Loucy (cell line): ENCODE data around the gene GPATCH2.

ENCODE experiments used
- H2AFZ ChIP-seq: fragments of 200-600 bp; sonication (generic); 2 replicates; pipeline ENCODE4 v1.6.0; 2016; ENCODE audit warnings: antibody characterized with exemption, mild to moderate bottlenecking, low read length, moderate library complexity
- H3F3A ChIP-seq: fragments of 200-600 bp; 2 replicates; pipeline ENCODE4 v1.6.0; 2016; ENCODE audit warnings: antibody characterized with exemption, low read depth, mild to moderate bottlenecking
- H3K27me3 ChIP-seq: fragments of 200-600 bp; sonication (generic); 2 replicates; pipeline ENCODE4 v1.6.1; 2014; ENCODE audit warnings: low read length, mild to moderate bottlenecking; ENCODE audit not compliant: insufficient read depth, poor library complexity, severe bottlenecking
- H3K36me3 ChIP-seq: fragments of 200-600 bp; sonication (generic); 2 replicates; pipeline ENCODE4 v1.6.1; 2016; ENCODE audit warnings: low read length; ENCODE audit not compliant: insufficient read depth
- H3K4me1 ChIP-seq: fragments of 200-600 bp; sonication (generic); 2 replicates; pipeline ENCODE4 v1.5.1; 2014; ENCODE audit warnings: low read length, mild to moderate bottlenecking; ENCODE audit not compliant: insufficient read depth, poor library complexity, severe bottlenecking
- H3K4me2 ChIP-seq: fragments of 200-600 bp; sonication (generic); 2 replicates; pipeline ENCODE4 v1.6.0; 2014; ENCODE audit warnings: antibody characterized with exemption, low read length, low read depth, mild to moderate bottlenecking; ENCODE audit not compliant: poor library complexity, severe bottlenecking
- H3K4me3 ChIP-seq: fragments of 200-600 bp; sonication (generic); 2 replicates; pipeline ENCODE4 v1.5.1; 2014; ENCODE audit warnings: low read length, mild to moderate bottlenecking, mixed read lengths; ENCODE audit not compliant: poor library complexity, severe bottlenecking
- H3K79me2 ChIP-seq: fragments of 200-600 bp; sonication (generic); 2 replicates; pipeline ENCODE4 v1.6.1; 2014; ENCODE audit warnings: low read length; ENCODE audit not compliant: insufficient read depth
- H3K9ac ChIP-seq: fragments of 200-600 bp; sonication (generic); 2 replicates; pipeline ENCODE4 v1.6.0; 2014; ENCODE audit warnings: mild to moderate bottlenecking, low read depth, low read length, moderate library complexity; ENCODE audit not compliant: poor library complexity, severe bottlenecking
- H3K9me2 ChIP-seq: fragments of 200-600 bp; sonication (generic); replicated peaks from 2 replicates; pipeline ENCODE4 v1.6.1; 2016; ENCODE audit warnings: low read depth, low read length, mixed read lengths
- H3K9me3 ChIP-seq: fragments of 200-600 bp; sonication (generic); 2 replicates; pipeline ENCODE4 v1.6.1; 2014; ENCODE audit warnings: mild to moderate bottlenecking, antibody characterized with exemption, low read length, low read depth; ENCODE audit not compliant: insufficient read depth
- H4K20me1 ChIP-seq: fragments of 200-600 bp; sonication (generic); 2 replicates; pipeline ENCODE4 v1.6.0; 2014; ENCODE audit warnings: antibody characterized with exemption, low read length, mild to moderate bottlenecking; ENCODE audit not compliant: insufficient read depth, poor library complexity, severe bottlenecking
- EZH2phosphoT487 ChIP-seq: fragments of 200-600 bp; IDR thresholded peaks from 2 replicates; pipeline ENCODE4 v1.6.1; 2018; ENCODE audit warnings: antibody characterized with exemption, mild to moderate bottlenecking, moderate library complexity, borderline replicate concordance
- TF ChIP-seq, protein P1 (sequence below): fragments of 200-600 bp; sonication (generic); conservative IDR thresholded peaks from 2 replicates; pipeline ENCODE4 v1.5.1; 2014; ENCODE audit warnings: mild to moderate bottlenecking, antibody characterized with exemption, low read length

Gene GPATCH2

DNA sequence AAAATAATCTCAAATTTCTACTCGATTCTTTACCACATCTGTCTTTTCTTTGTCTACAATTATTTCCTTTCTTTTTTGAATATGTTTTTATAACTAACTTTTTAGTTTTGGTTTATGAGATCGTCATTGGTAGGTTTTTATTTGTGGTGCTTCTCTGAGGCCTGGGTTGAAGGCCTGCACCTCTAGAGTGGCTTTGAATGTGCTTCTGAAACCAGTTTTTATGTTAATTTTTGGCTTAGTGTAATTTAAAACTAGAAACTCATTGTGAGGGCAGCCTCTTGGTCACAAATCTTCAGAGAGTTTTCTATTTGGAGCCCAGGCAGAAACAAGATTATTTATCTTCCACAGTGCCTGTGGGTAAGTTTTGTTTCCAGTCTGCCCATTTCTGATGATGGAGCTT is 187.0 kb downstream of the GPATCH2 start:
- Histone ChIP-seq H3F3A (no peaks in the 10 kb centered on the region), H3K79me2 (no peaks in the 10 kb centered on the region), H3K9me2 (no peaks in the 10 kb centered on the region), H4K20me1 (no peaks in the 10 kb centered on the region), H3K9ac (no peak overlapping the region), H3K4me1 (no peaks in the 10 kb centered on the region), H3K36me3 (no peaks in the 10 kb centered on the region), H3K27me3 (no peaks in the 10 kb centered on the region), H3K4me2 (no peak overlapping the region), H3K4me3 (no peak overlapping the region), H2AFZ (no peak overlapping the region), H3K9me3 (no peaks in the 10 kb centered on the region)
- no peak for TF ChIP-seq EZH2phosphoT487
- TF ChIP-seq, protein P1, sequence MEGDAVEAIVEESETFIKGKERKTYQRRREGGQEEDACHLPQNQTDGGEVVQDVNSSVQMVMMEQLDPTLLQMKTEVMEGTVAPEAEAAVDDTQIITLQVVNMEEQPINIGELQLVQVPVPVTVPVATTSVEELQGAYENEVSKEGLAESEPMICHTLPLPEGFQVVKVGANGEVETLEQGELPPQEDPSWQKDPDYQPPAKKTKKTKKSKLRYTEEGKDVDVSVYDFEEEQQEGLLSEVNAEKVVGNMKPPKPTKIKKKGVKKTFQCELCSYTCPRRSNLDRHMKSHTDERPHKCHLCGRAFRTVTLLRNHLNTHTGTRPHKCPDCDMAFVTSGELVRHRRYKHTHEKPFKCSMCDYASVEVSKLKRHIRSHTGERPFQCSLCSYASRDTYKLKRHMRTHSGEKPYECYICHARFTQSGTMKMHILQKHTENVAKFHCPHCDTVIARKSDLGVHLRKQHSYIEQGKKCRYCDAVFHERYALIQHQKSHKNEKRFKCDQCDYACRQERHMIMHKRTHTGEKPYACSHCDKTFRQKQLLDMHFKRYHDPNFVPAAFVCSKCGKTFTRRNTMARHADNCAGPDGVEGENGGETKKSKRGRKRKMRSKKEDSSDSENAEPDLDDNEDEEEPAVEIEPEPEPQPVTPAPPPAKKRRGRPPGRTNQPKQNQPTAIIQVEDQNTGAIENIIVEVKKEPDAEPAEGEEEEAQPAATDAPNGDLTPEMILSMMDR: no peak

DNA sequence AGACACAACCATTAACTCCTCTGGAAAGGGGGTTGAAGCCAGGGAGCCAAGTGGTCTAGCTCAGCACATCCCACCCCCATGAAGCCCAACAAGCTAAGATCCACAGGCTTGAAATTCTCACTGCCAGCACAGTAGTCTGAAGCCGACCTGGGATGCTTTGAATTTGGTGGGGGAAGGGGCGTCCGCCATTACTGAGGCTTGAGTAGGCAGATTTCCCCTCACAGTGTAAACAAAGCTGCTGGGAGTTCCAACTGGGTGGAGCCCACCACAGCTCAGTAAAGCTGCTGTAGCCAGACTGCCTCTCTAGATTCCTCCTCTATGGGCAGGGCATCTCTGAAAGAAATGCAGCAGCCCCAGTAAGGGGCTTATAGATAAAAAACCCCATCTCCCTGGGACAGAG is 193.5 kb downstream of the GPATCH2 start:
- no peak overlapping the region for H3K9ac ChIP-seq
- H4K20me1 ChIP-seq: no peaks in the 10 kb centered on the region
- no peaks in the 10 kb centered on the region for H3F3A ChIP-seq
- H3K4me2 ChIP-seq: no peak overlapping the region
- H3K79me2 ChIP-seq: no peaks in the 10 kb centered on the region
- no peak overlapping the region for H2AFZ ChIP-seq
- H3K9me3 ChIP-seq: no peaks in the 10 kb centered on the region
- H3K4me3 ChIP-seq: no peak overlapping the region
- no peaks in the 10 kb centered on the region for H3K27me3 ChIP-seq
- no peaks in the 10 kb centered on the region for H3K4me1 ChIP-seq
- H3K36me3 ChIP-seq: no peaks in the 10 kb centered on the region
- H3K9me2 ChIP-seq: no peaks in the 10 kb centered on the region
- TF ChIP-seq, protein P1: no peak
- TF ChIP-seq EZH2phosphoT487: no peak

DNA sequence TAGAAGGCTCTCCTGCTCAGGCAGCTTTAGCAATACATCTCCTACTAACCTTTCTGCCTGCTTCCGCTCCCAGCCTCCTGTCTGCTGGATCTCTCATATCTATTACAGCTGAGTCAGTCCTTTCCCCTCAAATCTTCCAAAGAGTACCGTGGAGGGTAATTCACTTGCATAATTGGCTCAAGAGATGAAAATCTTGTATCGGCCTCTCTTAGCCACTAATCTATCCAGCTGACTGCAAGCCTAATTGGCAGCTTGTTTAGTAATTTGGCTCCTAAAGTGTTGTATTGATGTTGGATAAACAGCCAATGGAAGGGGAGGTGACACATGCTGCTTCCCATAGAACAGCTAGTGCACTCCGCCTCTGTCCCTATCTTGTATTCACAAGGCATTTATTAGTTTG is 195.7 kb downstream of the GPATCH2 start:
- Histone ChIP-seq H3K4me3 (no peak overlapping the region), H3K9me2 (no peaks in the 10 kb centered on the region), H3F3A (no peaks in the 10 kb centered on the region), H3K79me2 (no peaks in the 10 kb centered on the region), H3K9me3 (no peaks in the 10 kb centered on the region), H3K9ac (no peak overlapping the region), H3K36me3 (no peaks in the 10 kb centered on the region), H3K4me1 (no peaks in the 10 kb centered on the region), H2AFZ (no peak overlapping the region), H3K4me2 (no peak overlapping the region), H4K20me1 (no peaks in the 10 kb centered on the region), H3K27me3 (no peaks in the 10 kb centered on the region)
- TF ChIP-seq EZH2phosphoT487: no peak
- TF ChIP-seq, protein P1: no peak
